ENCODE data around the gene GPR37L1.
"Not testable (repeated sequence)": the region's sequence is repeated elsewhere in the genome, so short reads cannot be mapped to it uniquely, and the experiment has no call there.

The GPR37L1 gene

GRCh38 chr1:202155478-202156021, 32.8 kb downstream of the GPR37L1 start:
- DNase-seq: no peak

- DNase-seq: no peak
Observed at GRCh38 chr1:202156590-202156989, 33.9 kb downstream of the GPR37L1 start.

DNA sequence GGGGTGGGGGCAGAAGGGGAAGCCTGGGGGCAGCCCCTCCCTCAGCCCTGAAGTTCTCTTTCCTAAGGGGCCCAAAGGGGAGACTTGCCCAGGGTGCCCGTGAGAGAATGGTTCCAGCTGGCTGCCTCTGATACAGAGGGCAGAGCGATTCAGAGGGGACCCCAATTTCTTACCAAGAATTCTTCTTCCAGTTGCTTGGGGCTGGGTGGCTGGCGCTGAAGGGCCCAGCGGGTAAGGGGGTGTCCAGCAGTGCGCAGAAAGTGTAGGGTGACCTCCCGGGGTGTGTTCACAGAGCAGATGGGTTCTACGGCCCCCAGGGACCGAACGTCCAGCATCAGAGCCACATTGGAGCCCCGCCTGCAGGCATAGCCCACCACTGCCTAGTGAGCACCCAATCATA, 35.2 kb downstream of the GPR37L1 start:
- no peak for DNase-seq

DNA sequence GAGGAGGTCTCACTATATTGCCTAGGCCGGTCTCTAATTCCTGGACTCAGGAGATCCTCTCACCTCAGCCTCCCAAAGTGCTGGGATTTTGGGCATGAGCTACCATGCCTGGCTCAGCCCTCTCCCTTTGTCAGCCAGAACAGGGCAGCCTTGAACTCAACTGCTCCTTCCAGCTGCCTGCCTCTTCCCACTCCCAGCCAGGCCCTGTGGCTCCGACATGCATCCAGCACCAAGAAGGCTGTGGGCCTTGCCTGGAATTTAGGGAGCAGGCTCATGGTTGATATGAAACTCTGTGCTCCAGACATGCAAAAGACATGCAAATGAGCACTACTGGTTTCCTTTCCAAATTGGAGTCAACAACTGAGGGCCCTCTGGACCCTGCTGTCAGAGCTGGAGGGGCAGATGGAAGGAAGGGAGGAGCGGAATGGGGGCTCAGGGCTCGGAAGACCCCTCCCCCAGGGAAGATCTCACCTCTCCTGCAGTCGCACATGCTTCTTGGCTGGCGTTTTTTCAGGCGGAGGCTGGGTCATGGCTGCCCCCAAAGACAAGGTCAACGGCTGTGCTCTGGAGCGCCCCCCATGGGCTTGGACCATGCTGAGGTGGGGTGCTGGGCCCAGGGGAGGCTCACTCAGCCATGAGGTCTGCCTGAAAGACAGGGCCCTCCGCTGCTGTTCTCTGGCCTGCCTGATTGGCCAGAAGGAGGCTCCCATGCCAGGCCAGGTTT, 36.3 kb downstream of the GPR37L1 start:
- no peak for DNase-seq

DNA sequence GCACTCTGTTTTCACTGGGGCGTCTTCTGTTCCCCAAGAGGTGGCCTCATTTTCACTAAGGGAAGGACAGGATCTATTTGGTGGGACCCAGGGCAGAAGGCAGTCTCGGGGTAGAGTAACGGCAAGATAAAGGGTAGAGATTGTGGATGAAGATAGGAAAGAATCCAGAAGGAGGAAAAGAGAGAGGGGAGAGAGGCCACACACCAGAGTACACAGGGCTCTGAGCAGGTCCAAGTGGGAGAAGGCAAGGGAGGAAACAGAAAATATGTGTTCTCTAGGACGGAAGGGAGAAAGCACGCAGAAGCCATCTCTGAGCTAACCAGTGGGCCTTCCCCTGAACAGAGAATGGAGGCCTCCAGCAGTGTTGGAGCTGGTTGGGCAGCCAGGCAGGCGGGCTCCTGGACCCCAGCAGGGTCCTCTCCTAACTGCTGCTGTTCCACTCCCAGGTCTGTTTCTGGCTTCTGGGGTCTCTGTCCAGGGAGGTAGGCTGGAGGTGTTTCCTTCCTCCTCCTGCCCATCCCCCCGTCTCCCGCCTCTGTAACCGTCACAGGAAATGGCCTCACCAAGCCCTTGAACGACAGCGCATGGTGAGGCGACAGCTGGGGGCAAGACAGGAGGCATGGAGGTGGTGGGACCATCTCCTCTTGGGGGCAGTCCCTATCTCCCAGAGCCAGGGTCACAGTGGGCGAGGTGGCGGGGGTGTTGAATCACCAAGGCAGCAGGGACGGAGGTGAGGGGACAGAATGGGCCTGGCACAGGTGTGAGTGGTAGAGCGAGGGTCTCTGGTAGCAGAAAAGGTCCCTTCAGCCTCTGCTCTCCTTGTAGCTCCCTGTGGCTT, 37.0 kb downstream of the GPR37L1 start:
- peak; percentile 49 to 67 for DNase-seq

- DNase-seq: peak; percentile 77 to 82
Observed at GRCh38 chr1:202160377-202160940, 37.7 kb downstream of the GPR37L1 start, which contains the start of gene PTPN7. PTPN7 (minus strand) TSS chr1:202160602; CDS start chr1:202159402, 1,200 bp downstream.

- no peak for DNase-seq
Observed at GRCh38 chr1:202161151-202162046, 38.7 kb downstream of the GPR37L1 start.

DNA sequence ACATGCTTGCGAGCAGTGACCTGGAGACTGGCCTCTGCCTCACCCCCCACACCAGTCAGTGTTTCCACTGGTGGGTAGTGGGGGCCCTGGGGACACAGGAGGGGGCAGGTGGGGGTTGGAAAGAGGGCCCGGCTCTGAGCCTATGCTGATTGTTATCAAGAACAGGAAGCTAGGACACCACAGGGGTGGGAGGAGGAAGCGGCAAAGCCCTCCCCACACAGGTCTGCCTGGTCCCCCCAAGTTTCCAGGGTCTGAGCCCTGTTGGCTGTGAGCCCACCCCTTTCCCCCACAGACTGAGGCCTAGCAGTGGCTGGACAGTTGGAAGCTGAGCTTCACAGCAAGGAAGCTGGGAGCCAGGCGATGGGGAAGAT, 39.3 kb downstream of the GPR37L1 start:
- peak; percentile 38 to 64 for DNase-seq

DNA sequence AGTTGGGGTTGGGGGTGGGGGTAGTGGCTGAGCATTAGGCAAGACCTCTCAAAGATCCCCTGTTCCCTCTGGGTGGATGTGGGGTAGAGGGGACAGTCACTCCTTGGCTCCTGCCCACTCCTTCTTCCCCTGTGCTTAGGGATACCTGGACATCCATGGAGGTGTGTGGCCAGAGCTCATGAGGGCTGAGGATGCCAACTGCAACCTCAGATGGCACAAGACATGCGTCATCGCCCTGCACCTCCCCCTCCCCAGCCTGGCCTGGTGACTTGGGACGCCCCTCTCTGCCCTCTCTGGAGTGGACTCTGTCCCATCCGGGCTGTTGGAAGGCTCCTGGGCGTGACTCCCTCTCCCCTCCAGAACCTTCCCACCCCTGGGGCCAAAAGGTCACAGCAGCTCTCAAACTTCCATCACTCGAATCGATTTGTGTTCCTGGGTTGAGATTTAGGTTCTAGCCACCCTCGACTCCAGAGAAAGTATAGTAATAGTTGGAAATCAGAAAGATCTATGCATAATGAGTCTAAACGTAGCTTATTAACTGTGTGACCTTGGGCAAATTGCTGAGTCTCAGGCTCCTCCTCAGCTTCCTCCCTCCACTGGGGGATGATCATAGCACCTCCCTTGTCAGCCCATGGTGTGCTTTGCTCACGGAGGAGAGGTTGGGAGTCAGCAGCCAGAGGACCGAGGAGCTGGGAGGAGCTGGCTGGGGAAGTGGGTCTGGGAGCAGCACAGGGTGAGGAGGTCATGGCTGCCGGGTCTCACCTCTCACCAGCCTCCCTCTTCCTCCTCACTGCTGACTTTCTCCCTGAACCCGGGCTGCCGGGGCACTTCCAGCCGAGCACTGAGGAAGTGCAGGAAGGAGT, 39.9 kb downstream of the GPR37L1 start:
- DNase-seq: peak in 1 of 2 donors; percentile 51

GRCh38 chr1:202163281-202164270, 40.9 kb downstream of the GPR37L1 start:
- DNase-seq: no peak

DNA sequence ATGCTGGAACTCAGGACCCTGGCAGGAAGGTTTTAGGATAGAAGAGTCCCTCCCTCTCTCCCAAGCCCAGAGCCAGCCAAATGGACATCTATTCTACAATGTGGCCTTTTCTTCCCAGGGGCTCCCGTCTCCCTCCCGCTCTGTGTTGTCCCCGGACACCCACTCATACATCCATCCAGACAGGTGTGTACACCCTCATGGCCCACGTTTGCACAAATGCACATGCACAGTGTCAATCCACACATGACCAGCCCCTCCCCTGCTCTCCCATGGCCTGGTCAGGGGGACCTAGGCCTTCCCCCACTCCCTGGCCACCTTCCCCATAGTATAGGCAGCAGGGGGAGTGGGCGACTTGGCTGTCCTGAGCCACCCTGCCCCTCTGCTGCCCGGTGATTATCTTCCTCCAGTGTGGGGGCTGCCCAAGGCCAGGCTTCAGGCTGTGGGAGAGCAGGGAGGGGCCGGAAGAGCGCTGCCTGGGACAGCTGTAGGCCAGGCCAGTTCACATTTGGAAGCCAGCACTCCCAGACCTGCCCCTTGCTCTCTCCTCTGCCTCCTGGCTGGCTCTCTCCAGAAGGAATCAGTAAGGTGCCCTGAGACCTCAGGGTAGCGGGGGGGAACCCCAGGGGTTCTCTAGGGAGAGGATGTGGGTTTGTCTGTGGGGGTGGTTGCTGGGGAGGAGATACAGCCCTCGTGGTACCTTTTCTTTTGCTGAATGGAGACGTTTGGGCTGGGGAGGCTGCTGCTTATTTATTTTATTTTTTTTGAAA, 41.7 kb downstream of the GPR37L1 start:
- DNase-seq: peak; percentile 75 to 84

GRCh38 chr1:202165267-202165941, 42.7 kb downstream of the GPR37L1 start:
- DNase-seq: no peak

GRCh38 chr1:202165942-202166843, 43.5 kb downstream of the GPR37L1 start:
- no peak for DNase-seq

DNA sequence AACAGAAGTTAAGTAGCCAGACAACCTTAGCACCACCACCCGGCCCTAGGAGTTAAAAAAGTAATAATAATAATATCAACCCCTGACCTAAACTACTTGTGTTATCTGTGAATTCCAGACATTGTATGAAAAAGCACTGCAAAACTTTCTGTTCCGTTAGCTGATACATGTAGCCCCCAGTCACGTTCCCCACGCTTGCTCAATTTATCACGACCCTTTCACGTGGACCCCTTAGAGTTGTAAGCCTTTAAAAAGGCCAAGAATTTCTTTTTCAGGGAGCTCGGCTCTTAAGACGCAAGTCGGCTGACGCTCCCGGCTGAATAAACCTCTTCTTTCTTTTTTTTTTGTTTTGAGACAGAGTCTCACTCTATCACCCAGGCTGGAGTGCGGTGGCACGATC, 44.3 kb downstream of the GPR37L1 start:
- not testable (repeated sequence) for DNase-seq

- no peak for DNase-seq
Observed at GRCh38 chr1:202167708-202168415, 45.1 kb downstream of the GPR37L1 start.

DNA sequence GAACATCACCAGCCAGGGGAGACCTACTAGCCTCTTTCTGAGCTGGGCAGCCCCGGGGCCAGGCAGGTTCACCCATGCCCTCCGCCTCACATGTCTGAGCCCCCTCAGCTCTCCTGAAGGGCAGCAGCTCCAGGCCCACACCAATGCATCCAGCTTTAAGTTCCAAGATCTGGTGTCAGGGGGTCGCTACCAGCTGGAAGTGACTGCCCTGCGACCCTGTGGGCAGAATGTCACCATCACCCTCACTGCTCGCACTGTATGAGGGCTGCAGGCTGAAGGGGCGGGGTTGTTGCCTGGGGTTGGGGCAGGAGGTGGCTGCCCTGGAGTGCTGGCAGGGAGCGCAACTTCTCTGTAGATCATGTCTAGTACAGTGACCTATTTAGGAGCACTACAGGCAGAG, 46.1 kb downstream of the GPR37L1 start:
- no peak for DNase-seq

GRCh38 chr1:202170726-202171125, 48.0 kb downstream of the GPR37L1 start:
- no peak for DNase-seq
